NCI-H1105 (cell line): ENCODE data around the gene C2orf74.
"Not testable (repeated sequence)": the region's sequence is repeated elsewhere in the genome, so short reads cannot be mapped to it uniquely, and the experiment has no call there.

ENCODE experiments used
- DNase-seq: peaks from one replicate; lab custom pipeline; 2025; lab: John Stamatoyannopoulos, UW

The C2orf74 gene

DNA sequence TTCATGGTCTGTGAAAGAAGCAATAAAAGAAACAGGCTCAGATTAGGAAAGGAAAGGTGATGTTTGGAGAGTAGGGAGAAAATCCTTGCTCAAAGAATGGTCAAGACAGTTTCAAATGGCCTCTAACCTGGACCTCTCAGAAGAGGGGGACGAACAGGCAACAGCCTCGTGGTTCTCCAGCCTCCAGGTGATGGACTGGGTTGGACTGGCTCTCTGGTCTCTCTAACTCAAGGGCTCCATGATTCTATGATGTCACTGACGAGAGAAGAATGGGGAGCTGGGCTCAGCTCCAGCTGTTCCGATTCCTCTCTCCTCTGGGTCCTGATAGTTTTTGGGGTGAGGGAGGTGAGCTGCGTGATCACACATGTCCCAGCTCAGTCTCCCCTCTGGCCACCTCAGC lies at the start of gene C2orf74:
TSS of gene C2orf74 (plus strand) at position 301 of the 400 bp plus-strand sequence. CDS start 327 bp downstream, outside the sequence.
- no peak for DNase-seq

DNA sequence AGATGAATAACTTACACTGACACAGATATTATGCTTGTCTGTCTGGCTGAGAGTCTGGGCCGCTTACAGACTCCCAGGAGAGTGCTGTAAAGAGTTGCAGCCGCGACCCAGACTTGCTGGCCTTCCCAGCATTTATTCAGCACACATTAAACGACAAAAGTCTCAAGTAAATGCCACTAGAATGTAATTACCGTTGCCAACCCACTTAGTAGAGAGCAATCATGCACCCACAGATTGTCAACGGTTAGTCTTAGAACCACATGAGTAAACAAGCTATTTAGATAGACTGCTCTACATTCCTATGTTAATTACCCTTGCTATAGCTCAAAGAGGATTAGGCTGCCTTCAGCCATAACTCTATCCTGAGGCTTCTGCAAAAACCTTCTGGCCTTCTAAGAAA lies 47.8 kb upstream of the C2orf74 start:
- DNase-seq, result no peak

DNA sequence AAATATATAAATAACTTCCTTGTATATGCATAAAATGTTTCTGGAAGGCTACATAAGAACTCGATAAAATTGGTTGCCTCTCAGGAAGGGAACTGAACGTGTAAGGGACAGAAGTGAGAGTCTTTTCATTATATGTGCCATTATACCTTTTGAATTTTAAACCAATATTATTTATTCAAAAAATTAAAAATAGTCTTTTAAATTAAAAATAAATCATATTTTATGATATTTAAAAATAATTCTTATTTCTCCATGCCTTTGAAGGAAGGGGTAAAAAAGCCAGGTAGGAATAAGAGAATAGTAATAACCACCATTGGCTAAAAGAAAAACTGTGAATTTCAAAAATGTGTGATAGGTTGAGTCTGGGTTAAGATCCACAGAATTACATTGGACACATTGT lies 45.7 kb upstream of the C2orf74 start:
- DNase-seq, result no peak

DNA sequence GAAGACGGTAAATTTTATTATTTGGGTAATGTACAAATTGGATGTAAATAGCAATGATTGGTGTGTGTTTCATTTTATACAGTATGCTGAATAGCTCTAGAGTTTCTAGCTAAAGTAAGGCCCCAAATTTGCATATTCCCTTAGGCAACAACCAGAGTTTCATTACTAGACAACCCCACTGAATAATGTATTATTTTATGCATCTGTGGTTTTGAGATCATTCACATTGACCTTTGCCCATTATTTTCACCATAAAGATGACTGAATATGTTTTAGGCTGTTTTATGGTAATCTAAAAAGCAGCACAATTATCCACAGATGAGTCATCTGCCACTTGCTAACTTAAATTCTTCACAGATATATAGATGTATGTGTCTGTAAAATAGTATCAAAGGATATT lies 44.5 kb upstream of the C2orf74 start:
- DNase-seq, result no peak

DNA sequence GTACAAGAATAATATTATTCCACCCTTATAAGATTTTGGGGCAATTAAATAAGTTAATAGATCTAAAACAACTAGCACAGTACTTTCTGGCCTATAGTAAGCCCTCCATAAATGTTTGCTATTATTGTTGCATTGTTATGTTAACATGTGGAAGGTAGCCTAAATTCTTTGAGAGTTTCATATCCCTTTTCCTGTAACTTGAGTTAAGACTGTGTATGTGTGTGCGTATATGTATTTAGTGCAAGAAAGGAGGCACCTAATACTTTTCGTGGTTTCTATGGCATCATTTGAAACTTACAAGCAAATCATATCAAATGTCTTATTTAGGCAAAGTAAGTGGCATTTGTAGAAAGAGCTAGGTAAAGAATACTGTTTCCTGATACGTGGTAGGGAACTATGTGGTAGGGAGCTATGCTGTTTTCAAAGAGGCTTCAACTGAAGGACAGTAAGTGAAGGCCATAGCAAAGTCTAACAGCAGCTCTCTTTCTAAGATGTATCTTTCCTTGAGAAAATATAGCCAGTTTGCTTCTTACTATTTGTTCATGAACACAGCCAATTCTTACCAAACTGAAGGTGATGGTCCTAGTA lies 36.8 kb upstream of the C2orf74 start:
- DNase-seq, result no peak

DNA sequence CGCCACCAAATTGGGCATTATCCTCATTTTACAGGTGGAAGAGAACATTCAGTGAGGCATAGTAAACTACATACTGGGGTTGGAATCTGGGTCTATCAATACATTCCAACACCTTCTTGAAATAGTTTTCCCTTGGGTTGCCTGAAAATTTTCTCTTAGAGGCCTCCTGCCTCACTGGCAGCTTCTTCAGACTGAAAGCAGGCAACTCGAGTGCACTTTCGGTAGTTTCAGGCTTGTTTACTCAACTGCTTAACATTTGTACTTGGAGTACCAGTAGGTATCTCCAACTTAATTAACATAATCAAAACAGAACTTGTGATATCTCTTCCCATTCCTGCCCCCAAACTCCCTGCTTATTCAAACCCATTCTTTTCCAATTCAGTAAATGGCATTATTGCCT lies 36.2 kb upstream of the C2orf74 start:
- no peak for DNase-seq

DNA sequence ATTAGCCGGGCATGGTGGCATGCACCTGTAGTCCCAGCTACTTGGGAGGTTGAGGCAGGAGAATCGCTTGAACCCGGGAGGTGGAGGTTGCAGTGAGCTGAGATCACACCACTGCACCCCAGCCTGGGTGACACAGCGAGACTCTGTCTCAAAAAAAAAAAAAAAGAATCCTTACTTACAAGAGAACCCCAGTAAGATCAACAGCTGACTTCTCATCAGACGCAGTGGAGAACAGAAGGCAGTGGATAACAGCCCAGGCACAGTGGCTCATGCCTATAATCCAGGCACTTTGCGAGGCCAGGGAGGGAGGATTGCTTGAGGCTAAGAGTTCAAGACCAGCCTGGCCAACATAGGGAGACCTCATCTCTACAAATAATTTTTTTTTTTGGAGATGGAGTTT lies 33.9 kb upstream of the C2orf74 start:
- DNase-seq, result not testable (repeated sequence)

DNA sequence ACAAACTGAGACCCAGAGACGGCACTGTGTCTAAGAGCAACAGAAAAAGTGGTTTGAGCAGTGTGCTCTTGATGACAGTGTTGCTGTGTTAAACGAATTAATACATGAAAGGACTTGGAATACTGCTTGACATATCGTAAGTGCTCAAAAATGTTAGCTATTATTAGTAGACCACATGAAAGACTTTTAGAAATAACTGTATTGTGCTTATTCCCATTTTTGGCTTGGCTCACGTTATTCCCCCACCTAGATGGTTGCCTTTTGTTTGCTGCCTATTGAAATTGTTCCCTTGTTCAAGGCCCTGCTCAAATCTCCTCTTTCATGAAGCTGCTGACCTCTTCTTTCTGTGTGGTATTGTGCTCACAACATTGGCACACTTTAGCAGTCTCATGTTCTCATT lies 27.8 kb upstream of the C2orf74 start:
- no peak for DNase-seq

DNA sequence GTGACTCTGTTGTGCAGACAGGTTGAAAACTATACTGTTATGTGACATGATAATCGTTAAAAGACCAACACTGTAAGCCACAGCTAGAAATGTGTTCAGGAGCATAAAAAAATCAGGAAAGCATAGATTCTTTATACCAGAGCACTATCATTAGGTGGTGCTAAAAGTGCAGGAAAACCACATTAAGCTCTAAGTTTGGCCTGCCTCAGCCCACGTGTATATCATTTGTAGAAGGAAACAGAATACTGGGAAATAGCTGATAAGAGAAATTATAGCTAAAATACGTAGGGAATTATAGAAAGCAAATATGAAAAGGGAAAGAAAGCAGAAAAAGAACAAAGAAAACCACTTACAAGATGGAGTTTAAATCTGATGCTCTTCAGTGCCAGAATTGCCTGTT lies 26.5 kb upstream of the C2orf74 start:
- no peak for DNase-seq

DNA sequence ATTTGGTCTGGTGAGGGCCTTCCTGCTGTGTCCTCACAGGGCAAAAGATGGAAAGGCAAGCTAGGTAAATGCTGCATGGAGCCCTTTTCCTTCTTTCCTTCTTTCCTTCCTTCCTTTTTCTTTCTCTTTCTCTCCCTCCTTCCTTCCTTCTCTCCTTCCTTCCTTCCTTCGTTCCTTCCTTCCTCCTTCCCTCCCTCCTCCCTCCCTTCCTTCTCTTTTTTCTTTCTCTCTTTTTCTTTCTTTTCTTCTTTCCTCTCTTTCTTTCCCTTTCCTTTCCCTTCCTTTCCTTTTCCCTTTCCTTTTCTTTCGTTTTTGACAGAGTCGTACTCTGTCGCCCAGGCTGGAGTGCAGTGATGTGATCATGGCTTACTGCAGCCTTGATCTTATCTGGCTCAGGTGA lies 23.1 kb upstream of the C2orf74 start:
- no peak for DNase-seq

DNA sequence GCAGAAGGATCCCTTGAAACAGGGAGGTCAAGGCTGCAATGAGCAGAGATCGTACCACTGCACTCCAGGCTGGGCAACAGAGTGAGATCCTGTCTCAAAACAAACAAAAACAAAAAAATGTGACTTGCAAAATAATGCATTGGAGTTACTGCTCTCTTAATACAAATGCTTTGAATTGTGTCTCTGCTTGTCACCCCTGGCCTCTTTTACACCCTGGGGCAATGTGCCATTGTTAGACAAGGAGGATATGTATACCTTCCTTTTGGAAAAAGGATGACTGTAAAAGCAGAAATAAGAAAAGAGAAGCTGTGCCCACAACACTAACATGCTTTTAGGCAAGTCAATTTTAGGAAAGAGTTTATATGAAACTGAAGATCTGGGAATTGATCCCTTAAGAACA lies 20.8 kb upstream of the C2orf74 start:
- no peak for DNase-seq

DNA sequence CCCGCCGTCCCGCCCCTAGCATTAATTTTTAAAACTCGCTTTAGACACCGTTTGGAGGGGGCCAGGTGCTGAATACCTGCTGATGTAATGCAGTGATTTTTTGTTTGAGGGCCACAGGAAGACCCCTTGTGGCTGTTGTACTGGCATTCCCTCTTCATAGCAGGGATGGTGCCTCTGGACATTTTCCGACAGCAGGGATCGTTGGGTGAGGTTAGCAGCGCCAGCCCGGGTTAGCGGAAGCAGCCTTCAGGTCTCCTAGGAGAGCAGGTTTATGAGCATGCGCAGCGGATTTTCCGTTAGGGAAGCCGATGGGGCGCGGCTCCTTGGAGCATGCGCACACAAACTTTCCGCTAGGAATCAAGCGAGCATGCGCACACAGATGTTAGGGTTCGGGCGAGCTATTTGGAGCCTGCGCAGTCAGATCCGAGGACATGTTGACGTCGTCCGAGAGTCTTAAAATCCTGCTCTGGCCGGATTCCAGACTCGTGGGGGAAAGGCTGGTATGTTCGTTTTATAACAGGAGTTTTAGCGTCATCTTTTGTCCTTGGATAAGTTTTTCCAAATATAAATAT lies 17.2 kb upstream of the C2orf74 start:
- DNase-seq, result peak; percentile 21

DNA sequence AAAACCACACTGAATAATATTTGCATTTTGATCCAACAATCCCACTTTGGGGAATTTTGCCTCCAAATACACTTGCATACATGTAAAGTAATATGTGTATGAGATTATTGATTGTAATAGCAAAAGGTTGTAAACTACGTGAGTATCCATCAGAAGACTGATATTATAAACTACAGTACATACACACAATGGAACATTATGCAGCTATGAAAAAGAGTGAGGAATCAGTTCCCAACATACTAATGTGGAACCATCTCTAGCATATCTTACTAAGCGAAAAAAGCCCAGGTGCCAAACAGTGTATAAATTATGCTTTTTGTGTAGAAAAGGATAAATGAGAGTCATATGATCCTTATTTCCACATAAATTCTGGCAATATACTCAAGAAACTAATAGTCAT lies 16.0 kb upstream of the C2orf74 start:
- DNase-seq, result no peak

DNA sequence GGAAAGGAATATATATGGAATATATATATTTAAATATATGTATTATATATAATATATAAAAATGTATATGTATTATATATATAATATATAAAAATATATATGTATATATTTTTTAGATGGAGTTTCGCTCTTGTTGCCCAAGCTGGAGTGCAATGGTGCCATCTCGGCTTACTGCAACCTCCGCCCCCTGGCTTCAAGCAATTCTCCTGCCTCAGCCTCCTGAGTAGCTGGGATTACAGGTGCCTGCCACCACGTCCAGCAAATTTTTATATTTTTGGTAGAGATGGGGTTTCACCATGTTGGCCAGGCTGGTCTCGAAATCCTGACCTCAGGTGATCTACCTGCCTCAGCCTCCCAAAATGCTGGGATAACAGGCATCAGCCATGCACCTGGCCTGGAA lies 13.9 kb upstream of the C2orf74 start:
- DNase-seq, result not testable (repeated sequence)

DNA sequence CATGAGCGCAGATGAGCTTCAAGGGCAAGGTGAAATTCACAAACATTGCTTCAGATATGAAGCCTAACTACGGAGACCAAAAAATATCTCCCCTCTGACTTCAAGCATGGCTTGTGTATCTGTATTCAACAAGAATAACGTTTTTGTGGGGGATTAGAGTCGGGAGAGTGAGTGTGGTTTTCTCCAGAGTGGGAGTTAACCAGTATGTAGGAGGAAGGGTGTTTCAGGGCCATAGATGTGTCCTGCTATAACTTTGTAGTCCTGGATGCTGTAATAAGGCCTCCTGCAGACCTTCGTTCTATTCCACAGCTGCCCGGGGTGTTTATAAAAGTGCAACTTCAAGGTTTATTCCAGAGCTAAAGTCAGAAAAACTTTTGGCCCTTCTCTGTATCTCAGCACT lies 12.9 kb upstream of the C2orf74 start:
- no peak for DNase-seq

DNA sequence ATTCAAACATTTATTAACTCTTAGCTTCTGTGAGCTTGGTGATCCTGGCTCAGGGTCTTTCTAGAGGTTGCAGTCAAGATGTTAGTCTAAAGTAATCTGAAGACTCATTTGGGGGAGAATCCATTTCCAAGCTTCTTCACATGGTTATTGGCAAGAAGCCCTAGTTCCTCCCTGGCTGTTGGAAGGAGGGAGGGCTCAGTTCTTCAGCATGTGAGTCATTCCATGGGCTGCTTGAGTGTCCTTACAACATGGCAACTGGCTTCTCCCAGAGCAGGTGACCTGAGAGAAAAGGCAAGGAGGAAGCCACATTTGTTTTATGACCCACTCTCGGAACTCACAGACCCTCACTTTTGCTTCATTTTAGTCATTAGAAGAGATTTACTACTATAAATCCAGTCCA lies 10.6 kb upstream of the C2orf74 start:
- DNase-seq, result no peak

DNA sequence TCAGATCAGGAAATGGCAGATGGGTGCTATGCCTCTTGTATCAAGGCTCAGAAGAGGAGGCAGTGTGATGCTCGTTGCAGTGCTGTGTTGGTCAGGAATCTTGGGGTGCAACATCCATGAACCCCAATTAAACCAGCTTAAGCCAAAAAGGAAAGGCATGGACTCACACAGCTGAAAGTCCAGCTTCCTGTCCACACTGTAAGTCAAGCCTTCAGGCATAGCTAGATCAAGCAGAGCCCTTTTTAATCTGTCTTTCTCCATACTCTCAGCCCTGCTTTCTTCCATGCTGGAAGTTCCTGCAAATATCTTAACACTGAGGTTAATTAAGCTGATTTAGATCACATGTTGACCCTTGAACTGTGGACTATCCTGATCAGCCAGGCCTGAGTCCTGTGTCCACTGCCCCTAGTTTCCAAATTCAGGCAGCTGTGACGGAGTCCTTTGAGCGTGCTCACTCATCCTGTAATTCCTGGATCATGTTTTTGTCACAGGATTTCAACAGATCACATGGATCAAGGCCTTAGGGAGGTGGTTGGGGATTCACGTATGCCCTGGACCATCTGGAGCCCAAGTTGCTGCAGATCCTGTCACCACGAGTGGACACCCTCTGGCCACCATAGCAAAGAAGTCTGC lies 4.5 kb upstream of the C2orf74 start:
- DNase-seq, result no peak

DNA sequence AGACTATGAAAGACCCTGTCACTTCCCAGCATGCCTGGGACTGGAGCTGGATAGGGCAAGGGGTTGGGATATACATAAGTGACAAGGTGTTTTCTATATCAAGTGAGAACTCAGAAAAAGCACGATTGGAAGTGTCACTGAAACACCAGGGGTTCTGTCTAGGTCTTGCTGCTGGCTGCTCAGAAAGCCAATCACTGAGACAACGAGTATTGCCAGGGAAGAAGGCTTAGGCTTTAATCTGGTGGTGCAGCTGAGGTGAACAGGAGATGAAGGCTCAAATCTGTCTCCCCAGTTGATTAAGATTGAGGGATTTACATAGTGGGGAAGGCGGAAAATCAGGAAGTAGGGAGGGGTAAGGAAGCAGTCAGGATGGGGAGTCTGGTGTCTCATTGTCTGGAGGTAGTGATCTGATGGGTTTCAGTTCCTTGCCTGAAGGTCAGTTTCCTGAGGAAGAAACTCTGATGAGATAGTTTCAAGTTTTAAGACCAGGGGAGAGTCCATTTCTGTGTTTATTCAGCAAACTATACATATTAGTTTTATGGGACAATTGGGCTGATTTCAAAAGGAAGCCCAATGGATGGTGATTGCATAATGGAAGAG lies 3.5 kb upstream of the C2orf74 start:
- no peak for DNase-seq

DNA sequence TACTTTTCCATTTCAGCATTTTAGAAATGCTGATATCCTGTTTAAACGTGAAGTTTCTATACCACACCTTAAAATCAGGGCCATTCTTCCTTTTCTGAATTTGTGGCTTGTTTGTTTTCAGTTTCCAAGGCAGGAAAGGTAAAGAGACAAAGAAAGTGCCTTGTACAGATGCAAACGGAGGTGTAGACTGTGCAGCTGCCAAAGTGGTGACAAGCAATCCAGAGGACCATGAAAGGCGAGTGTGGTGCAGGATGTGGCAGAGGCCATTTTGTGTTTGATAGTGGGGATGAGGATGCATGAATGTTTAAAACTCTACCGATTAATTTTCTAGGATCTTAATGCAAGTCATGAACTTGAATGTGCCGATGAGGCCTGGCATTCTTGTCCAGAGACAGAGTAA lies 733 bp downstream of the C2orf74 start:
- no peak for DNase-seq

DNA sequence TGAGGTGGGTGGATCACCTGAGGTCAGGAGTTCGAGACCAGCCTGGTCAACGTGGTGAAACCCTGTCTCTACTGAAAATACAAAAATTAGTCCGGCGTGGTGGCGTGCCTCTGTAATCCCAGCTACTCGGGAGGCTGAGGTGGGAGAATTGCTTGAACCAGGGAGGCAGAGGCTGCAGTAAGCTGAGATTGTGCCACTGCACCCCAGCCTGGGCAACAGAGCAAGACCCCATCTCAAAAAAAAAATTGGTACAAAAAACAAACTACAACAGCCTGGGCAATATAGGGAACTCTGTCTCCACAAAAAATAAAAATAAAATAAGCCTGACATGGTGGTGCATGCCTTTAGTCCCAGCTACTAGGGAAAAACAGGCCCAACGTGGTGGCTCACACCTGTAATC lies 3.1 kb downstream of the C2orf74 start:
- DNase-seq, result not testable (repeated sequence)

DNA sequence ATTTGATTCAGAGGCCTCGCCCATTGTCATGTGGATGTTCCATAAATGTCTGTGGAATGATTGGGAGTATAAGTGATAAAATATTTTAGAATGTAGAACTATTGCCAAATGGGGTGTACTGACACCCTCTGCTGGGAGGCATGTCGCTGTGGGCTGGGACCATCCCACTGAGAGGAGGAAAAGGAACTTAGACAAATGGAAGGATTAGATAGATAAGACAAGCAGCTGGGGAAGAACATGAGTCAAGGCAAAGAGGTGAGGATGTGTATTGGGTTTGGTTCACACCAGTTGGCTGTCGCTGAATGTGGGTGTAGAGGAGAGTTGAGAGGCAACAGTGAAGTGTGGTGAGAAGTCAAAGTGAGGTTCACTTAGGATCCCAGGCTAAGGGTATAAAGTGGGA lies 4.0 kb downstream of the C2orf74 start:
- DNase-seq, result no peak

DNA sequence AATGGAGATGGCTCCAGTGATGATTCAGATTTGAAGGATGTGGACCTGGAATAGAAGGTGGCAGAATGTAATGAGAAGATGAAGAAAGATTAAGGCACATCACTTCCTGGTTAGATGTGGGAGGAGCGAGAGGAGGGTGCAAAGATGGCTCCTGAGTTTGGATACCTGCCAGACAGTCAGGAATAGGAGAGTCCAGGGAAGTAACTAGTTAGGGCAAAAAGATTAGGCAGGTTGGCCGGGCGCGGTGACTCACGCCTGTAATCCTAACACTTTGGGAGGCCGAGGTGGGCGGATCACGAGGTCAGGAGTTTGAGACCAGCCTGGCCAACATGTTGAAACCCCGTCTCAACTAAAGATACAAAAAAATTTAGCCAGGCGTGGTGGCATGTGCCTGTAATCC lies 5.6 kb downstream of the C2orf74 start:
- DNase-seq, result no peak

DNA sequence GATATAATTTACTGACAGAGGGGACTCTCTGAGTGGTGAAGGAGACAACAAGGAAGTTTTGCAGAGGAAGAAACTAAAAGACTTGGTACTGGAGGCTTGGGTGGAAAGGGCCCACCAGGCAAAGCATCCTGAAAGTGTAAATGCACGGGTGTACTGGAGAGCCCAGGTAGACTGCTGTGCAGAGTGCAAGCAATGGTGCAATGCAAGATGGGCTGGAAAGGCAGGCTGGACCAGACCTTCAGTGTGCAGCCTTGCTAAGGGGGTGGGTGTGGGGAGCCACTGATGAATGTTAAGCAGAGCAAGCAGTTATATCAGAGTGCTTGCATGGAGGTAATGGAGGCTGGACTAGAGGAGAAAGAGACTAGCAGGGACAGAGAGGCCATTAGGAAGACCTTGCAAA lies 10.7 kb downstream of the C2orf74 start:
- DNase-seq, result no peak

DNA sequence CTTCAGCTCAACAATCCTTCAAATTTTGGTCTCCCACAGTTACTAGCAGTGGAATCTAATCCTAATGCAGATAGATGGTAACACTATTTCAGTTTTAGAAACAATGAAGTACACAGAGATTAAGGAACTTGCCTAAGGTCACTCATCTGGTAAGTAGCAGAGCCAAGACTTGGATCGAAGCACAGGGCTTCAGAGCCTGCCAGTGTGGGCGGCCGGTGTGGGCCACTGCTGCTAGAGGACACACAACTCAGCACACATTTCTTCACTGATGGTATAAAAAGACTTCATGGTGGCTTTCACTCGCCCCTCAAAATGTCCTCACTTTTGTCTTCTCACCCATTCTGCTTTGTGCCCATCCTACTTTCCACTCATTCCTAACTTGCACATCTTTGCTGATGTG lies 11.1 kb downstream of the C2orf74 start:
- no peak for DNase-seq
